GM18507 (cell line): ENCODE results near the gene LUZP4.
"Not testable (repeated sequence)": the region's sequence is repeated elsewhere in the genome, so short reads cannot be mapped to it uniquely, and the experiment has no call there.

Experiments used
- DNase-seq: peaks from one replicate; pipeline ENCODE4 v3.0.0; 2011; ENCODE audit warnings: low read depth; ENCODE audit not compliant: insufficient read length; ENCODE audit errors: extremely low spot score
- FAIRE-seq: peaks from 2 replicates; lab custom pipeline; 2011; peaks lifted over from hg19 to GRCh38; lab: Jason Lieb, UNC

The LUZP4 gene, protein sequence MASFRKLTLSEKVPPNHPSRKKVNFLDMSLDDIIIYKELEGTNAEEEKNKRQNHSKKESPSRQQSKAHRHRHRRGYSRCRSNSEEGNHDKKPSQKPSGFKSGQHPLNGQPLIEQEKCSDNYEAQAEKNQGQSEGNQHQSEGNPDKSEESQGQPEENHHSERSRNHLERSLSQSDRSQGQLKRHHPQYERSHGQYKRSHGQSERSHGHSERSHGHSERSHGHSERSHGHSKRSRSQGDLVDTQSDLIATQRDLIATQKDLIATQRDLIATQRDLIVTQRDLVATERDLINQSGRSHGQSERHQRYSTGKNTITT

DNA sequence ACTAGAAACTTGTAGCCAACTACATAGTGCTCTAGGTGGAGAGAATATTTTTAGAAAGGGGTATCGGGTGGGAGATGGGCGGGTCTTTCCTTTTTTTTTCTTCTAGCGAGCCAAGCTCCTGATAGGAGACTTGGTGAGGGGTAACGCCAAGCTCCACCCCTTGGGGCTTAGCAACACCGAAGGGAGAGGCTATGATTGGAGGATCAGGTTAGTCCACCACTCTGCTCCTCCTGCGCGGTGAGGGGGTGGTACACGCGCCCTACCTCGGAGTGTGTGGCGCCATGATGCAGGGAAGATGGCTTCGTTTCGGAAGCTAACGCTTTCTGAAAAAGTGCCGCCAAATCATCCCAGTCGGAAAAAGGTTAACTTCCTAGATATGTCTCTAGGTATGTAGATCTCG is at the start of gene LUZP4:
Gene LUZP4, plus strand, starts transcription at position 251 of the 400 bp plus-strand sequence. Its CDS starts 45 bp downstream, at position 296.
- no peak for DNase-seq
- FAIRE-seq = no peak

DNA sequence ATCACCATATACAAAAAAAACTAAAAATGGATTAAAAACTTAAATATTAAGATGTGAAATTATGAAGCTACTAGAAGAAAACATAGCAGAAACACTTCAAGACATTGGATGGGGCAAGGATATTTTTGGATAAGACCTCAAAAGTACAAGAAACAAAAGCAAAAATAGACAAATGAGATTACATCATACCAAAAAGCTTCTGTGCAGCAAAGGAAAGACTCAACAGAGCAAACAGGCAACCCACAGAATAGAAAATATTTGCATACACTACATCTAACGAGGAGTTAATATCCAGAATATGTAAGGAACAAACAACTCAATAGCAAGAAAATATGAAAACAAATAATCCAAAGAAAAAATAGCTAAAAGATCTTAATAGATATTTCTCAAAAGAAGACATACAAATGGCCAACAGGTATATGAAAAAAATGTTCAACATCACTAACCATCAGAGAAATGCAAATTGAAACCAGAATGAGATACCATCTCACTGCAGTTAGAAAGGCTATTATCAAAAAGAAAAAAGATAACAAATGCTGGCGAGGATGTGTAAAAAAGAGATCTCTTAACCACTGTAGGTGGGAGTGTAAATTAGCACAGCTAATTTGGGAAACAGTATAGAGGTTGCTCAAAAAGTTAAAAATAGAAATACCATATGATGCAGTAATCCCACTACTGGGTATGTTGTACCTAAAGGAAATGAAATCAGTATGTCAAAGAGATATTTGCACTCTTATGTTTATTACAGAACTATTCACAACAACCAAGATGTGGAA is 37.9 kb upstream of the LUZP4 start:
- DNase-seq (no peak), FAIRE-seq (no peak)

DNA sequence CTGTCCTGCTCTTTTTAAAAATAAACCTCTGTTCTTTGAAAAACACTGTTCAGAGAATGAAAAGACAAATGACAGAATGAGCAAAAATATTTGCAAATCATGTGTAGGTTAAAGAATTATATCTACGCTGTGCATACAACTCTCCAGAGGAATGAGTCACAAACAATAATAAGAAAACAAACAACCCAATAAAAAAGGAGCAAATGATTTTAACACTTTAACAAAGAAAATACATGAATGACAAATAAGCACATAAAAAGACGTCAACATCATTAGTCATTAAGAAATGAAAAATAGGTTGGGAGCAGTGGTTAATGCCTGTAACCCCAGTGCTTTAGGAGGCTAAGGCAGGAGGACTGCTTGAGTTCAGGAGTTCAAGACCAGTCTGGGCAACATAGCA is 34.5 kb upstream of the LUZP4 start:
- FAIRE-seq = no peak
- no peak for DNase-seq

DNA sequence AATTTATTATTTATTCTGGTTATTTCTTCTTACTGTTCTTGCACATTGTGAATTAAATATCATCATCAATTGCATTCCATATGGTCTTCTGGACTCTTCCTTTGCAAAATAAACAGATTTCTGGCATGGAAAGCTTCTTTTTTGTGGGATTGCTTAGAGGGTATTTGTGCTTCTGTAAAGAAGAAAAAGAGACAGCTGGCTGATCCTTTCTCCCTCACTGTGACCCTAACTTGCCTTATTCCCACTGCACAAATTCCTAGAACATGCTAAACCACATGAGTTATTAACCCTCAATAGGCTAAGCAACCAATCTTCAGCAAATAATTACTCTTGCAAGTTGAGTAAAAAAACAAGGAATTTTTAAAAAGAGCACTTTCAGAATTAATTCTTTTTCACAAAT is 31.8 kb upstream of the LUZP4 start:
- FAIRE-seq (no peak), DNase-seq (no peak)

DNA sequence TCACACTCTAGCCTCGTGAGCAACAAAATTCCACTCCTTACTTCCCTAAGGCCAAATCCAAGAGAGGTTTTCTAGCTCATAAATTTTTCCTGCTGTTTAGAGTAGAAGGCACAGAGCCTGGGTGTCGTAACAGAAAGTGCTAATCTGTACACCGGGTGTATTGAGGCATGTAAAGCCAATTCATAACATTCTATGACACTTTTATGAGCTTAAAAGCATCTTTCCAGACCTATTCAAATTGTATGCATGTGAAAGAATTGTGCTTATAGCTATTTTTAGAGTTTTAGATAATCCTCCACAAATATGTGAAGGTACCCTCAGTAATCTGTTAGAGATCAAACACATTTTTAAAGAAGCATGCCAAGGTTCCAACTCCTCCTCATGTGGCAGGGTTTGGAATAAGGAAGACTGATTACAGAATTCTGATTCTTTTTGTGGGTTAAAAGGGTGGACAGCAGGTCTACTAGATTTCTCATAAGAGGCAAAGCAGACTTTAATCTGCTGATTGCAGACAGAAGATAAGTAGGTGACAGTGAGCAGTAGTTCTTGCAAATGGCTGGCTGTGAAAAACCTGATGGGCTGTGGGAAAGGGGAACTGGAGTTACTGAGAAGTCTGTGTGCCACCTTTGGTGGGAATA is 30.2 kb upstream of the LUZP4 start:
- no peak for DNase-seq
- FAIRE-seq = no peak

DNA sequence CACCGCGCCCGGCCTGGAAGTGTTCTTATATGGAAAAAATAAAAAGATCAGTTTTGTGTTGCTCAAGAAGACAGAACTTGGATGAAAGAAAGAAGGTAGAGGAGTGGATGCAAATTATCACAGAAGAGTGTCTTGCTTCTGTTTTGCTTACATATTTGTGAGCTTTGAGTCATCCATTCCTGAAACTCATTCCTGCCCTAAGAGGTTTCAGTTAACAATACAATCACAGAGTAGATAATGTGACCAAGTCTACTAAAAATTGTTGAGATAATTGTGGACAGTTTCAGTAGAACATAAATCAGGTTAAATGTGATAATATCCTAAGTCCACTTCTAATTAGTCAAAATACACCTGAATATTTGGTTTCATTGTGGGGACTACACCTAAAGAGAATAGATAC is 29.2 kb upstream of the LUZP4 start:
- DNase-seq (no peak), FAIRE-seq (no peak)

DNA sequence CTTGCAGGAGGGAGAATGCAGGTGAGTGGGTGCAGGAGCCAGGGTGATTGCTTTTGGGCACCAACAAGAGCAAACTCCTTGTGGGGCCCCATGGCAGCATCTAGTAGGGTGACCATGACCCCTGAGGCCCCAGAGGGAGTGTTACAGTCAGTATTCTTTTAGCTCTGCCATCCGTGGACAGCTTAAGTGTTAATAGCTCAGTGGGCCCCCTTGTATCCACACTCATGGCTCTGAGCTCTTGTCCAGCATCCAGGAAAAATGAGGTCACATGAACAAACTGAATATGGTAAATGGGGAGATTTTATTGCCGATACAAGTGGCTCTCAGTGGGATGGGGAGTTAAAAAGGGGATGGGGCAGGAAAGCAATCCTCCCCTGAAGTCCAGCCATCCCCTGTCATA is 28.4 kb upstream of the LUZP4 start:
- no peak for DNase-seq
- FAIRE-seq = no peak

DNA sequence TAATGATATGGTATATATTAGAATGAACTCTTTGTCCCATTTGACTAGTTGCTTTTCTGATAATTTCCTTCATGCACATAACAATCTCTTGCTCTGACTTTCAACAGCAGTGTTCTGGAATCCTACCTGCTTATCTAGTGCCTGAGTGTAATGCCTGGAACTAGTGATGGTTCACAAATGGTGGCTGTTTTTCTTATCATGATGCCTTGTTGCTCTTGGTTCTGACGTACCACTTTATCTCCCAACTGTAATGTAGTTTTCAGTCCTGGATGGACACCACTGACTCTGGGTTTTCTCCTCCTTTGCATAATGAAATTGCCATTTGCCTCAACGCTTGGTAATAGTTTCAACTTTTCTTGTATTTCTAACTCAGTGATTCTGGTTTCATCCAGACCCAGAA is 25.5 kb upstream of the LUZP4 start:
- FAIRE-seq (no peak), DNase-seq (no peak)

DNA sequence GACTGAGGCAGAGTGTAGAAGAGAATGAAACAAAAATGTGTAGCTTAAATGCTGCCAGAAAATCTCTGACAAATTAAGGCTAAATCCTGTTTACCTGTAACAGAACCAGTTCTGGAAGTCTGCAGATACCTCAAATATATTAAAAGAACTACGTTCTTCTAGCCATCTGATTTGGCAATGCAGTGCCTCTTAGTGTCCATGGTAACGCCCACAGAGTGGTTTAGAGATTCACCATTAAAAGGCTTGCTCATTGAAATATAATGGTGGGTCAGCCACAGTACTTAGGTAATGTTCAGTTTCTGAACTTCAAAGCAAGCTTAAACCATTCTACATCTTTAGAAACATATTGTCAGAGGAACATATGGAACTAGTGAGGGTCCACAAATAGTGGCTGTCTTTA is 23.2 kb upstream of the LUZP4 start:
- FAIRE-seq = no peak
- DNase-seq = no peak

DNA sequence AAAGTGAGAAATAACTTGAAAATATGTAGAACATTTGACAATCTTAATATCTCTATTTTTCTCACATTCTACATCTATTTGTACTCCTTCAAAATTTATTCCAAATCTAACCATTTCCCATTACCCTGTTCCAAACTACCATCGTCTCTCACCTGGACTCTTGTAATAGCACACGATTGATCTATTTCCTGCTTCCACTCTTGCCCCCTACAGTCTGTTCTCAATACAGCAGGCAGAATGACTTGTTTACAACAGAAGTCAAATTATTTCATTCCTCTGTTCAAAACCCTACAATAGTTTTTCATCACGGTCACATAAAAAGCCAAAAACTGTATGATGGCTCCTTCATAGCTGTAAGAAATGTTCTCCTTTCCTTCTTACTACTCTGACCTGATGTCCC is 21.1 kb upstream of the LUZP4 start:
- DNase-seq (no peak), FAIRE-seq (no peak)

DNA sequence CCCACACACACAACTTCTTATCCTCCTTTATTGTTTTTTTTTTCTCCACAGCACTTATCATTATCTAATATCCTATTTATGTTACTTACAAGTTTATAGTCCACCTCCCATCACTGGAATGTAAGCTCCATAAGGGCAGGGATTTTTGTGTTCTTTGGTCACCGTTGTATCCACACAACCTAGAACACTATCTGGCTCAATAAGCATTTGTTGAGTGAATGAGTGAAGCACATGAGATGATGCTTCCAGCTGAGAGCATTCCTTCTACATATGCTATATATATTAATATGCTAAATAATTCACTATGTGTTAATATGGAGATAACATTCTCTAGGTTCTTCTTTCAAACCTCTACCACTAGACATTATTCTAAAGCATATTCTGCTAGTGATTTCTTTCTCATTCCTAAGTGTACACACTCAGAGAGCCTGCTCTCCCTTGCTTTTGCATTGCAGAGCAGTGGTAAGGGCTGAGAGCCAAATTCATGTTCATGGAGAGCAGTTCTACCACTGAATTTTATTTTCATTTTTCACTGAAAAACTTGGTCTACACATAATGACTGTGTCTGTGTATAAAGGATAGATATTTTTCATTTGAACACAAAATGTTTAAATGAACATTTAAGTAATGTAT is 20.3 kb upstream of the LUZP4 start:
- no peak for DNase-seq
- FAIRE-seq = no peak

DNA sequence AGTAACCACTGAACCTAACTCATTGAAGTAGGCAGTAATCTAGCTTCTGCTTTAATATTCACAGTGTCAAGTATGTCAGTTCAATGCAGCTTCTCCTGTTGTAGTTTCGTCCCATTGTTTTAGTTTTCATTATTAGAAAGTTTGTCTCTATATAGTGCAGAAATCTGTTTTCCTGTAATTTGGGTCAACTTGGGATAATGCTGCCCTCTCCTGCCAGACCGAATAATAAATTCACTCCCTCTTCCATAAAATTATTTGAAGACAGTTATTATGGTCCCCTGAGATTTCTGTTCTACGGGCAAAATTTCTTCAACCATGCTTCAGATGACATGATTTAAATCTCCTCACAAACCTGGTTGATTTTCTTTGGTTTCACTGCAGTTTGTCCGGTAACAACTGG is 4.6 kb upstream of the LUZP4 start:
- FAIRE-seq (no peak), DNase-seq (no peak)

DNA sequence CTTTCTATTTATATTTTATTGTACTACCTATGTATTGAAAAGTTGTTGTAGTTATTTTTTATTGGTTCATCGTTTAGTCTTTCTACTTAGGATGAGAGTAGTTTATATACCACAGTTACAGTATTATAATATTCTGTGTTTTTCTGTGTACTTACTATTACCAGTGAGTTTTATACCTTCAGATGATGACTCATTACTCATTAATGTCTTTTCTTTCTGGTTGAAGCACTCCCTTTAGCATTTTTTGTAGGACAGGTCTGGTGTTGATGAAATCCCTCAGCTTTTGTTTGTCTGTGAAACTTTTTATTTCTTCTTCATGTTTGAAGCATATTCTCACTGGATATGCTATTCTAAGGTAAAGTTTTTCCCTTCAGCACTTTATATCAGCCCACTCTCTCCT is 7.7 kb downstream of the LUZP4 start:
- FAIRE-seq = no peak

DNA sequence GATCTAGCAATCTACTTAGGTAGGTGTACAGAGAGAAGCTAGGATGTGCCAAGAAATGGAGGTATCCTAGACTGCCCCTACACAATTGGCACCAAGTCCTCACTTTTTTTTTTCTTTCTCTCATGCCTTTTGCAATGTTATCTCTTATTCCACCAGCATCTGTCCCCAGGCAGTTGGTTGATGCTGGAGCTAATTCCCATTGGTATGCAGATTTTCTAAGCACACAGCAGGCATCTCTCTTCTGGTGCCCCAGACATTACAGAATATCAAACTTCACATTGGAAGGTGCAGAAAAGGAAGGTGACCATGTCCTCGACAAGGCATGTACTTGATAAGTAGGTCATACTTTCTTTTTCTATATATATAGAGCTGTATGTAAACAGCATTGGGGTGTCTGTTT is 21.6 kb downstream of the LUZP4 start:
- no peak for FAIRE-seq
- DNase-seq = no peak

More for the DNA sequence above, 7.7 kb downstream of the LUZP4 start:
- DNase-seq = no peak

DNA sequence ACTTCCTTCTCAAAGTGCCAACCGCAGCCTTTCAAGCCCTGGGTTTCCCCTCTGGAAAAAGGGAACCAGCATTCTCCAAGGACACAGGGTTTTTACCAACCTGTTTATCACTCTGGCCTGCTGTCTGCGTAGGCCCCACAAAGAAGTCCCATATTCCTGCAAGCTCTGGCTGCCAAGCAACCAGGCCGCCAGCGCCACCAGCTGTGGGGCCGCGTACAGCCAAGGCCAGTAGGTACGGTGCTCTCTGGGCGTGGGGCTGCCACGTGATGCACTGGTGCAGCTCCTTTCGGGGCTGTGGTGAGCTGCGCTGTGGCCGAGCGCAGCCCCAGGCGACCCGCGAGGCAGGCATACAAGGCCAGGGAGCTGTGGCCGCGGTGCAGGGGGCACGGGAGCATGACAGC is 22.1 kb downstream of the LUZP4 start:
- FAIRE-seq = no peak
- no peak for DNase-seq

DNA sequence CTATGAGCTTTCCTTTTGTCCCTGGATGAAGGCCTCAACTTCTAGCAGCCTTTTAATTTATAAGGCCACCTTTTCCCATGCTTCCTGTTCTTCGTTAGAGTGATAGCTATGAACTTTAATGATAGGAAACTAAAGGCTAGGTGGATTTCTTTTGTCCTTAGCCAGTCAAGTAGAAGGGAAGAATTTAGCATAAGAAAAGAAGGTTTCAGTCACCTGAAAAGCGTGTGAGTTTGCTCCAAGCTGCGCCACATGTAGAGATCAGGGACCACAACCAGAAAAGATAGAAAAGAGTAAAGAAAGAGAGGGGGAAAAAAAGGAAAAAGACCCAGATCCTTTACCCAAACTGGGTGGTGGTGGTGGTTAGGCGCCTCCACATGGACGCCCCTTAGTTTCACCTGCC is 28.6 kb downstream of the LUZP4 start:
- no peak for FAIRE-seq
- no peak for DNase-seq

DNA sequence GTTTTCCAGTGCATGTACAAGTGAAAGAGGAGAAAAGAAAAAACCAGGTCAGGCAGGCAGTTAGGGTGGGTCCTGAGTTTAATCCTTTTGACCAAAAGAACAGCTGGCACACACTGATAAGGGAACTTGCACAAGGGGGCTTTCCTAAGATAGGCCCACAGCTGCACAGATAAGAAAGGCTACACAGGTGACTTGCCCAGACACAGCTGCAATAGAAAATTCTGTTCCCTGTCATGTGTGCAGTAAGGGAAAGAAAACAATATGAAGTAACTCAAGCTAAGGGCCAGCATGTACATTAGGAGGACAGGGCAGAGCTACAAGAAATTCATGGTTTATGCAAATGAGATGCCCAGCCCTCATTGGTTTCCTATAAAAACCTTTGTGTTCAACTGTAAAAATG is 32.9 kb downstream of the LUZP4 start:
- no peak for DNase-seq
- FAIRE-seq = no peak

DNA sequence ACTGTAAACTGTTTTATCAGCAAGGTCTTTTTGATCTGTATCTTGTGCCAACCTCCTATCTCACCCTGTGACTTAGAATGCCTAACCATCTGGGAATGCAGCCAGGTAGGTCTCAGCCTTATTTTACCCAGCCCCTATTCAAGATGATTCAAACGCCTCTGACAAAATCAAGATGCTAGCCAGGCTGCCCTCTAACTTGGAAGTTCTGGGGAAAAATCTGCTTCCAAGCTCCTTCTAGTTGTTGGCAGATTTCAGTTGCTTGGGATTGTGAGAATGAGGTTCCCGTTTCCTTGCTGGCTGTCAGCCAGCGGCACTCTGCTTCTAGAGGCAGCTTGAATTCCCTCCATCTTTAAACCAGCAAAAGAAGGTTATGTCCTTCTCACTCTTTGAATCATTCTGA is 34.7 kb downstream of the LUZP4 start:
- FAIRE-seq (no peak), DNase-seq (no peak)

DNA sequence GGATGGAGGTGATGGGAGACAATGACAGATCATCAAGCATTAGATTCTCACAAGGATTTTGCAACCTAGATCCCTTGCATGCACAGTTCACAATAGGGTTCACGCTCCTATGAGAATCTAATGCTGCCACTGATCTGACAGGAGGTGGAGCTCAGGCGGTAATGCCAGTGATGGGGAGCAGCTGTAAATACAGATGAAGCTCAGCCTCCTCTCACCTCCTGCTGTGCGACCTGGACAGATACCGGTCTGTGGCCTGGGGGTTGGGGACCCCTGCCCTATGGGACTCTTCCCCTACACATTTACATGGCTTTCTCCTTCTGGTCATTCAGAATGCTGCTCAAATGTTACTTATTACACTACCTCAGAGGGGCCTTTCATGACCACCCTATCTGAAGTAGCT is 39.8 kb downstream of the LUZP4 start:
- not testable (repeated sequence) for FAIRE-seq, DNase-seq

DNA sequence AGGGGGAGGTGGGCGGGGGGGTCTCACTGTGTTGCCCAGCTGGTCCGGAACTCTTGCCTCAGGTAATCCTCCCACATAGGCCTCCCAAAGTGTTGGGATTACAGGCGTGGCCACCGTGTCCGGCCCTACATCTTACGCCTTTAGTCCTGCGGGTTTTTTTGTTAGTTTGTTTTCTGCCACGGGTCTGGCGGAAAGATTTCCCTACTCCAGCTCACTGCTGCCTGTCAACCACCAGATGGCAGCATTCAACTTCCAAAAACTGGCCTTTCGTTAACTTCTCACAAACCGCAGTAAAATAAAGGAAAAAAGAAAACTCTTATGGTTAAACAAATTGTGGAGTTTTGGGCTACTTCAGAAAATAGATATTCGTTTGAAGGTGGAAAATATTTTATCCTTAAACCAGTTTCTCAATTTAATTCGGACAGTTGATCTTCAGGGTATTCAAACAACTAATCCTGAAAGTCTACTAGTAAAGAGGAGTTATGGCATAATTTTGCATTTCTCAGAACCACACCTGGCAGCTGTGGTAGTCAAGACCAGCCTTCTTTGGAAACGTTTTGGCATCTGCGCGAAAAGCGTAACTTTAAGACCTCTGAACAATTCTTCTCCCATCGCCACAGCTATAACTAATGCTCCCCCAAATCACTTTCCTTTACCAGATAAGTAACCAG is 41.1 kb downstream of the LUZP4 start:
- peak; percentile 74 for FAIRE-seq

More for the DNA sequence above, 41.1 kb downstream of the LUZP4 start:
- peak; percentile 0 for DNase-seq
